NCI-H1930 (cell line): ENCODE results near the gene FPR2.
"Not testable (repeated sequence)": the region's sequence is repeated elsewhere in the genome, so short reads cannot be mapped to it uniquely, and the experiment has no call there.

ENCODE experiments used
- DNase-seq, 2 experiments: peaks; one replicate each; lab custom pipeline; 2025; lab: John Stamatoyannopoulos, UW

The FPR2 gene

DNA sequence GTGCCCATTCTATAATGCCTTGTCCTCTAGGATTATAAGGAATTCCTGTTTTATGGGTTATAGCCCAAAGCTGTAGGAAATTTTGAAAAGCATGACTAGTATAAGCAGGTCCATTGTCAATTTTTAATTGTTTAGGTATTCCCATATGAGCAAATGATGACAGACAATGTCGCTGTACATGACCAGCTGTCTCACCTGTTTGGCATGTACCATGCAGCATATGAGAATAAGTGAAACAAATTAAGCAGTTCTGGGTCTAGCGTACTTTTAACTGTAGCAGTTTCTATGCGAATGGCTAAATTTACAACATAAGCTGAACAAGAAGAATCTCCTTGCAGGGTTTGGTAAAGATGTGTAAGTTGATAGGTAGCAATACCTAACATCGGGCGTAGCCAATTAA lies 45.6 kb downstream of the FPR2 start:
- DNase-seq, result not testable (repeated sequence)

- no peak for DNase-seq
Observed at GRCh38 chr19:51807111-51807701, 46.2 kb downstream of the FPR2 start.

DNA sequence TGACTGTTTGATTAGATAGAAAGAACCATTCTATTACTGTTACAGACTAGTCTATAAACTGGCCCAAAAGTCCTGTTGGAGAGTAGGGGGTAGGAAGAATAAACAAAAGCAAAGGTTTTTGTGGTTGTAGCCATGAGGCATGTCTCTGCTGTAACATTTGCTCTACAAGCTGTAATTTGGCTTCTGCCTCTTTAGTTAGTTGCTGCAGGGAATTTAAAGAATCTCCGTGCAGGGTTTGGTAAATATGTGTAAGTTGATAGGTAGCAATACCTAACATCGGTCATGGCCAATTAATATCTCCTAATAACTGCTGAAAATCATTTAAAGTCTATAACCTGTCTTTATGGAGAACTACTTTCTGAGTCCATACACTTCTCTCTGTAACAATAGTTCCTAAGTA lies 46.9 kb downstream of the FPR2 start:
- no peak for DNase-seq

DNA sequence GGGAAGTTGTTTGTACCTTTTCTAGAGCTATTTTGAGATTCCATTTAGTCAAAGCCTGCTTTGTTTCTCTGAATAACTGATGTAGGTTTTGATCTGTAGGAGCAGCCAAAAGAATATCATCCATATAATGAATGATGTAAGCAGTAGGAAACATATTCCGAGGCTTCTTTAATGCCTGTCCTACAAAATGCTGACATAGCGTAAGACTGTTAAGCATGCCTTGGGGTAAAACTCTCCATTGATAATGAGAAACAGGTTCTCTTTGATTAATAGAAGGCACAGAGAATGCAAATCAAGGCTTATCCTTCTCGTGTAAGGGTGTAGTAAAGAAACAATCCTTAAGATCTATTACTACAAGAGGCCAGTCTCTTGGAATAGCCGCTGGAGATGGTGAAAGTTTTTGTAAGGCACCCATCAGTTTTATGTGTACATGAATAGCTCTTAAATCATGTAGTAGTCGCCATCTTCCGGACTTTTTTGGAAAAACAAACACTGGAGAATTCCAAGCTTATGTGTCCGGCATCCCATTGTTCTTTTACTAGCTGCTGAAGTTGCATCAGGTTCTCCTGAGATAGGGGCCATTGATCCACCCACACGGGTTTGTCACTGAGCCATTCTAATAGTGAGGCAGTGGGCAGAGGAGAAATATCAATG lies 47.5 kb downstream of the FPR2 start:
- DNase-seq, result no peak

DNA sequence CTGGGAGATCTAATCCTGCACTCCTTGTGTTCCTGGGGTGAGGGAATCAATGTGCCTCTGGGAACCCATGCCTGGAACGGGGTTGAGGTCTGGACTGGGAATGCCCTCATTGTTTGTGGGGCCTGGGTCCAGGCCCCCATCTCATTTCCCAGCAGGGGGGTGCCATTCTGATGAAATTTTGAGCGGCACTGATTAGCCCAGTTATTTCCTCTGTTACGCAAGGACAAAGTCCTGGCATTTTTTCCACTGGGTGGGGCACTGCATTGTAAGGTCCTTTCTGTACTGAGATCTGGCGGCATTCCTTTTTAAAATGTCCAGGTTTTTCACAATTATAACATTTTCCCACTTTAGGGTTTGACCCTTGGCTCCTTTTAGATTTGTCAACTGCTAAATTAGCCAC lies 48.8 kb downstream of the FPR2 start:
- DNase-seq, result no peak

DNA sequence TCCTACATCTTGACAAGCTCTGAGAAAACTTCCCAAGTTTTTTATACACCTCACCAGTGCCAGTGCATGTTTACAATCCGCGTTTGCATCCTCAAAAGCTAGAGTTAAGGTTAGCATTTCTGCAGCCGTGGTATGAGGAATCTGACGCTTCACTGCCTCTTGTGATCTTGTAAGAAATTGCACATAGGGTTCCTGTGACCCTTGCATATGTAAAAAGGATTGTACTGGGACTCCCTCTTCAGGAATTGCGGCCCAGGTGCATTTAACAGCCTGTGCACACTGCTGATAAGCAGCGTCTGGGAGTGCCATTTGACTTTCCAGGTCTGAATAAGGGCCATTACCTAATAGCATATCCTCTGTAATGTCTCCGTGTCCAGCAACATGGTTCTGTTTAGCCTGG lies 49.2 kb downstream of the FPR2 start:
- DNase-seq, result no peak

DNA sequence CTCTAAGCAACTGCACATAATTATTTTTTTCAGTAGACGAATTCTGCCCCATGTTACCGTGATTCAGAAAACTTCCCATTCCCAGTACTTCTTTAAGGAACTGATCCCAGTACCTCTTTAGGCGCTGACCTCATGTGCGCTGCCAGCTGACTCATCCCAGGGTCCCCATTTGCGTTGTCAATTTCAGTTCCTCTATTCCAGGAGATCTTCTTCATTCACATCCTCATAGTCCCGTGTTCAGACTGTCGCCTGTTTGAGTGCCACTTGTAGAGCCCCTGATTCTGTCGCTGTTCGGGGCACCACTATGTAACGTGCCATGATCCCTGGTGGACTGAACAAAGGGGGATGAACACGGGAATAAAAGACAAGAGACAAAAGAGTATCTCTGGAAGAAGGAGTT lies 50.4 kb downstream of the FPR2 start:
- no peak for DNase-seq

DNA sequence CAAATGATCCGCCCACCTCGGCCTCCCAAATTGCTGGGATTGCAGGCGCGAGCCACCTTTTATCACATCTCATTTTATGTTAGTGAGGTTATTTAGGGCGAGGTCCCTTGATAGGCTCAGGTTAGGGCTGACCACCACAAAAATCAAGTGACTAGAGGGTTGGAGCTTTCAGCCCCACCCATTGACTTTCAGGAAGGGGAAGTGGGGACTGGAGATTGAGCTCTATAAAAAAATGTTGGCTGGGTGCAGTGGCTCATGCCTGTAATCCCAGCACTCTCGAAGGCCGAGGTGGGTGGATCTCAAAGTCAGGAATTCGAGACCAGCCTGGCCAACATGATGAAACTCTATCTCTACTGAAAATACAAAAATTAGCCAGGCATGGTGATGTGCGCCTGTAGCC lies 54.1 kb downstream of the FPR2 start:
- DNase-seq, result no peak

GRCh38 chr19:51816711-51817110 lies 55.7 kb downstream of the FPR2 start:
- no peak for DNase-seq

DNA sequence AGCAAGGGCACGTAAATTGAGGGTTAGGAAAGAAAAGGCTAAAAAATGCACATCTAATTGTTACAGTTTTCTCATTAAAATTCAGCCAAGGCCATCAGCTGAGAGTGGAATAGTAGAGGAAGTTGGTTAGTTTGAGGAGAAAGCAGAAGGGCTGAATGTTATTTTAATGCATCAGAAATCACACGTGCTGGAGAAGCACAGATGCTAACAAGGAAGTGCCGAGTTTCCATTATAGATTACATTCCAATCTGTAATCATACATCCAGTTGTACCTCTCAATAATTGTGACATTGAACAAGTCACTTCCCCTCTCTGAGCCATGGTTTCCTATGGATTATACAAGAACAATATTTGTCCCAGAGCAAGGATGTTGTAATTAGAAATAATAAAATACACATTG lies 59.0 kb downstream of the FPR2 start:
- no peak for DNase-seq
